Effector memory CD8-positive, alpha-beta T cell (primary cell): ENCODE measurements around the gene TTC23.
"Not testable (repeated sequence)": the region's sequence is repeated elsewhere in the genome, so short reads cannot be mapped to it uniquely, and the experiment has no call there.

Source experiments
- ATAC-seq: fragments of 150-1000 bp; cut with Tn5 transposase; replicated peaks from 2 replicates; pipeline ENCODE4 v1.10.0; 2021; ENCODE audit warnings: mild to moderate bottlenecking, moderate library complexity
- DNase-seq, 3 experiments: peaks; one replicate each; pipeline ENCODE4 v3.0.0; 2021
- H3K27ac Mint-ChIP-seq, 2 donors: one replicate each; pipeline ENCODE4 v1.8.0; 2022; ENCODE audit warnings: mild to moderate bottlenecking in 2 of 2, mixed read lengths in 2 of 2, moderate library complexity in 2 of 2
- H3K27me3 Mint-ChIP-seq, 2 donors: one replicate each; pipeline ENCODE4 v1.8.0; 2022; ENCODE audit warnings: mixed read lengths in 2 of 2
- H3K36me3 Mint-ChIP-seq: one replicate; pipeline ENCODE4 v1.8.0; 2022; ENCODE audit warnings: mild to moderate bottlenecking, moderate library complexity, mixed read lengths; ENCODE audit not compliant: insufficient read depth
- H3K4me1 Mint-ChIP-seq, 2 donors: one replicate each; pipeline ENCODE4 v1.8.0; 2022; ENCODE audit warnings: low read depth in 2 of 2, mixed read lengths in 2 of 2
- H3K4me3 Mint-ChIP-seq, 2 donors: one replicate each; pipeline ENCODE4 v1.8.0; 2022; ENCODE audit warnings: mild to moderate bottlenecking in 2 of 2, mixed read lengths in 2 of 2, moderate library complexity in 2 of 2
- H3K9me3 Mint-ChIP-seq, 2 donors: one replicate each; pipeline ENCODE4 v1.8.0; 2022; ENCODE audit warnings: mixed read lengths in 2 of 2

Gene TTC23

GRCh38 chr15:99239545-99240198, 9.7 kb downstream of the TTC23 start:
- DNase-seq: no peak
- H3K36me3 Mint-ChIP-seq: no peaks in the 10 kb centered on the region
- H3K9me3 Mint-ChIP-seq: no peaks in the 10 kb centered on the region

GRCh38 chr15:99238849-99239248, 10.5 kb downstream of the TTC23 start:
- Mint-ChIP-seq H3K27me3 (peaks cover 29 to 44% of the 10 kb centered on the region in 2 donors), H3K36me3 (no peaks in the 10 kb centered on the region), H3K4me3 (no peak overlapping the region), H3K4me1 (no peaks in the 10 kb centered on the region), H3K27ac (no peak overlapping the region), H3K9me3 (no peaks in the 10 kb centered on the region)
- DNase-seq (no peak), ATAC-seq (no peak)

More at GRCh38 chr15:99239545-99240198, 9.7 kb downstream of the TTC23 start:
- H3K27ac Mint-ChIP-seq: no peak overlapping the region
- H3K27me3 Mint-ChIP-seq: peaks cover 29 to 45% of the 10 kb centered on the region in 2 donors
- peak; percentile 42 for ATAC-seq
- no peaks in the 10 kb centered on the region for H3K4me1 Mint-ChIP-seq
- H3K4me3 Mint-ChIP-seq: no peak overlapping the region

- H3K4me3 Mint-ChIP-seq, DNase-seq, ATAC-seq, H3K36me3 Mint-ChIP-seq, H3K9me3 Mint-ChIP-seq, H3K27ac Mint-ChIP-seq, H3K4me1 Mint-ChIP-seq: not testable (repeated sequence)
- peaks cover 26 to 36% of the 10 kb centered on the region in 2 donors for H3K27me3 Mint-ChIP-seq
Measured at GRCh38 chr15:99234160-99234559, 15.2 kb downstream of the TTC23 start.

GRCh38 chr15:99232740-99233139, 16.6 kb downstream of the TTC23 start:
- no peak for ATAC-seq
- H3K9me3 Mint-ChIP-seq: no peaks in the 10 kb centered on the region
- H3K4me1 Mint-ChIP-seq: no peaks in the 10 kb centered on the region
- no peak for DNase-seq
- H3K27me3 Mint-ChIP-seq: peaks cover 29% of the 10 kb centered on the region in 2 donors
- H3K36me3 Mint-ChIP-seq: no peaks in the 10 kb centered on the region
- H3K4me3 Mint-ChIP-seq: no peak overlapping the region
- H3K27ac Mint-ChIP-seq: no peak overlapping the region

- Mint-ChIP-seq H3K4me3 (no peak overlapping the region), H3K4me1 (no peaks in the 10 kb centered on the region), H3K9me3 (no peaks in the 10 kb centered on the region), H3K27me3 (peaks cover 16 to 19% of the 10 kb centered on the region in 2 donors), H3K36me3 (no peaks in the 10 kb centered on the region), H3K27ac (no peak overlapping the region)
- ATAC-seq (no peak), DNase-seq (no peak)
Measured at GRCh38 chr15:99230867-99231266, 18.5 kb downstream of the TTC23 start.

GRCh38 chr15:99228120-99228770, 21.1 kb downstream of the TTC23 start:
- no peaks in the 10 kb centered on the region for H3K9me3 Mint-ChIP-seq
- no peak overlapping the region for H3K27ac Mint-ChIP-seq
- no peaks in the 10 kb centered on the region for H3K36me3 Mint-ChIP-seq
- no peaks in the 10 kb centered on the region for H3K4me1 Mint-ChIP-seq
- H3K4me3 Mint-ChIP-seq: no peak overlapping the region
- DNase-seq (no peak), ATAC-seq (no peak)
- H3K27me3 Mint-ChIP-seq: peaks cover 9 to 25% of the 10 kb centered on the region in 2 donors

- H3K9me3 Mint-ChIP-seq: no peaks in the 10 kb centered on the region
- no peaks in the 10 kb centered on the region for H3K36me3 Mint-ChIP-seq
- no peak overlapping the region for H3K4me3 Mint-ChIP-seq
- H3K4me1 Mint-ChIP-seq: no peaks in the 10 kb centered on the region
- H3K27me3 Mint-ChIP-seq: peaks cover 17 to 20% of the 10 kb centered on the region in 2 donors
- DNase-seq (no peak), ATAC-seq (no peak)
- H3K27ac Mint-ChIP-seq: no peak overlapping the region
Measured at GRCh38 chr15:99226802-99227201, 22.6 kb downstream of the TTC23 start.

- no peak overlapping the region for H3K27ac Mint-ChIP-seq
- DNase-seq: no peak
- ATAC-seq: no peak
Measured at GRCh38 chr15:99224372-99225214, 24.8 kb downstream of the TTC23 start.

DNA sequence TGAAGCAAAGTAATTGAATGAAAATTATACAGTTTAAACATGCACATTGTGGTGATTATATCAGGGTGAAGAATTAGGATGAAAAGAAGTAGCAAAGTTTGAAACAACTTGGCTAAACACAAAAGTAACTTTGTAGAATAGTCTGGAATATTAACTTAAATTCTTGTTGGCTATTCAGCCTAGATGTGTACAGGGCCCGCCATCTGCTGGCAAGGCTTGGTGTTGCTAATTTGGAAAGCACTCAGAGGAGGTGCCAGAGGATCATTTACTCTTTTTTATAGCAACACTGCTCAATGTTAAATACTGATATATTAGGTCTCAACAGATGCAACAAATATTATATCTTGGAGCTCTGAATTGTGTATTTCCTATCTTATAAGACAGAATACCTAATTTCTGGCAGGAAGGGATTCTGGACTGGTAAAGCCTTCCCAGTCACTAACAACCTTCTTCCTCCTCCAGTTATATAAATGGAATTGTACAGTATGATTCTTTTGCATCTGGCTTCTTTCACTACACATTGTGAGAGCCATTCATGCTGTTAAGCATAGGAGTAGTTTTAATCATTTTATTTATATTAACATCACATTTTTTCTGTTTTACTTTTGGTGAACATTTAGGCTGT, 36.1 kb downstream of the TTC23 start:
- Mint-ChIP-seq H3K4me3 (no peak overlapping the region), H3K9me3 (no peaks in the 10 kb centered on the region), H3K27ac (no peak overlapping the region), H3K36me3 (no peaks in the 10 kb centered on the region), H3K4me1 (no peaks in the 10 kb centered on the region), H3K27me3 (peaks cover 30 to 39% of the 10 kb centered on the region in 2 donors)
- ATAC-seq (peak; percentile 73), DNase-seq (peak; percentile 52 to 55 (median 54))

More at GRCh38 chr15:99224372-99225214, 24.8 kb downstream of the TTC23 start:
- H3K4me1 Mint-ChIP-seq: no peaks in the 10 kb centered on the region
- H3K27me3 Mint-ChIP-seq: peaks cover 15 to 18% of the 10 kb centered on the region in 2 donors
- no peaks in the 10 kb centered on the region for H3K9me3 Mint-ChIP-seq
- H3K4me3 Mint-ChIP-seq: no peak overlapping the region
- H3K36me3 Mint-ChIP-seq: no peaks in the 10 kb centered on the region

DNA sequence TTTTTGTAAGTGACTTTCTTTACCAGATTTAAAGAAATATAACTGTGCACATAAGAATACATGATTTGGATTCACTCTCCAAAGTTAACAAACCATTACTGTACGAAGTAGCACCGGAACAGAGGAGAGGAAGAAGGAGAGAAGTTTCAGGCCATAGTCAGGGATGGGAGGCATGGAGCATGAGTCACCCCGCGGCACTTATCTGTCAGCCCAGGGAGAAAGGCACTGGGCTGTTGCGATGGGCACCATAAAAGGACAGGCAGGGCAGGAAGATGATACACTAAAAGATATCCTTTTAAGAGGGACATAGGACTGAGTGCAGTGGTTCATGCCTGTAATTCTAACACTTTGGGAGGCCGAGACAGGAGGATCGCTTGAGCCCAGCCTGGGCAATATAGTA, 37.0 kb downstream of the TTC23 start:
- ATAC-seq (no peak), DNase-seq (no peak)
- no peaks in the 10 kb centered on the region for H3K36me3 Mint-ChIP-seq
- H3K4me1 Mint-ChIP-seq: no peaks in the 10 kb centered on the region
- H3K27me3 Mint-ChIP-seq: peaks cover 21 to 32% of the 10 kb centered on the region in 2 donors
- no peak overlapping the region for H3K4me3 Mint-ChIP-seq
- H3K27ac Mint-ChIP-seq: peak overlapping the region in 1 of 2 donors; percentile 67
- H3K9me3 Mint-ChIP-seq: no peaks in the 10 kb centered on the region

GRCh38 chr15:99211926-99212325, 37.5 kb downstream of the TTC23 start:
- no peaks in the 10 kb centered on the region for H3K36me3 Mint-ChIP-seq
- H3K4me1 Mint-ChIP-seq: no peaks in the 10 kb centered on the region
- H3K9me3 Mint-ChIP-seq: no peaks in the 10 kb centered on the region
- peak overlapping the region in 1 of 2 donors; percentile 67 for H3K27ac Mint-ChIP-seq
- H3K4me3 Mint-ChIP-seq: no peak overlapping the region
- peaks cover 21 to 30% of the 10 kb centered on the region in 2 donors for H3K27me3 Mint-ChIP-seq
- DNase-seq (no peak), ATAC-seq (no peak)

GRCh38 chr15:99210334-99210733, 39.0 kb downstream of the TTC23 start:
- Mint-ChIP-seq H3K4me3 (no peak overlapping the region), H3K27ac (no peak overlapping the region), H3K4me1 (no peaks in the 10 kb centered on the region), H3K9me3 (no peaks in the 10 kb centered on the region), H3K36me3 (no peaks in the 10 kb centered on the region), H3K27me3 (peaks cover 16 to 37% of the 10 kb centered on the region in 2 donors)
- DNase-seq: no peak
- no peak for ATAC-seq

DNA sequence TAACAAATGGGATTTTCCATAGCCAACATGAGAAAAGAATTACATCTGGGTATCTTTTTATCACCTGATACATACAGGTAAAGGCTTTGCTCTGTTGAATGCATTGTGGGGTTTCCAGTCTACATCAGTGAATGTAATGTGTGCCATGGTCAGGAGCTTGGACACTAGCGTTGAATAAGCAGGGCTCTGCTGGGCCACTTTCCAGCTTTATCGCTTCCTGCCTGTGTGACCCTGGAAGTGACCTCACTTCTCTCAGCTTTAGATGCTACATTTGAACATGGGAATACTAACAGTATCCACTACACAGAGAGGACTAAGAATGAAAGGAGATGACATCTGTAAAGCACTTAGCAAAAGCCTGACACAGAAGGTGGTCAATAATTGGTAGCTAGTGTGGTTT, 40.1 kb downstream of the TTC23 start:
- H3K4me1 Mint-ChIP-seq: no peaks in the 10 kb centered on the region
- DNase-seq (no peak), ATAC-seq (no peak)
- no peaks in the 10 kb centered on the region for H3K9me3 Mint-ChIP-seq
- H3K27me3 Mint-ChIP-seq: peaks cover 17 to 47% of the 10 kb centered on the region in 2 donors
- H3K27ac Mint-ChIP-seq: no peak overlapping the region
- no peak overlapping the region for H3K4me3 Mint-ChIP-seq
- no peaks in the 10 kb centered on the region for H3K36me3 Mint-ChIP-seq
